Panc1 (cell line): ENCODE data around the gene GIMAP5.

Source experiments
- POLR2AphosphoS5 ChIP-seq: IDR thresholded peaks from 2 replicates; pipeline ENCODE4 v1.6.1; 2012; ENCODE audit warnings: mild to moderate bottlenecking, low read depth, low read length, moderate library complexity
- SIN3A ChIP-seq: IDR thresholded peaks from 2 replicates; pipeline ENCODE4 v1.6.1; 2012; ENCODE audit warnings: low read depth, mild to moderate bottlenecking, low read length, moderate library complexity, borderline replicate concordance; ENCODE audit not compliant: insufficient read depth
- TCF7L2 ChIP-seq: IDR thresholded peaks from 2 replicates; pipeline ENCODE4 v1.6.1; 2011; ENCODE audit warnings: mild to moderate bottlenecking, low read depth, low read length, inconsistent platforms
- TF ChIP-seq, protein P1 (sequence below): fragments of 450-650 bp; IDR thresholded peaks from 2 replicates; pipeline ENCODE4 v1.5.1; 2017; ENCODE audit warnings: mild to moderate bottlenecking
- TF ChIP-seq, protein P2 (sequence below), 2 experiments: IDR thresholded peaks; 2 replicates each; pipeline ENCODE4 v1.6.1; 2011 to 2012; ENCODE audit warnings: low read depth in 2 of 2, control low read depth in 1 of 2, low read length in 1 of 2, mild to moderate bottlenecking in 1 of 2, moderate library complexity in 1 of 2; ENCODE audit not compliant: insufficient read depth in 1 of 2

DNA sequence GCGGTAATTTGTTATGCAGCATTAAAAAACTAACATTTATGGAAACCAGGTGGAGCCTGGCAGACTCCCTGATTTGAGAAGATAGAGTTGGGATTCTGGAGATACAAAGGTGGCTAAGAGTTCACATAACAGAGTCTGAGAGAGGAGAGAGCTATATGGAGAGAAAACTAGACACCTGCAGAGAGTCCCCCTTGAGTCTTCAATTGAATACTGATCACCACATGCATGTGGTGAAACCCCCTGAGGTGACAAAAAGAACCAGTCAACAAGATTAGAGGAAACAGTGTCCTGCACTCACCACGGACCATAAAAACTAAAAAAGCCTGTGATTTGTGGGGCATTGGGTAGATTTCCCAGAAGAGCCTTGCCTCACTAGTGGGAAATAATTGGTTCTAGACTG, 41.6 kb upstream of the GIMAP5 start:
- TF ChIP-seq, protein P1, sequence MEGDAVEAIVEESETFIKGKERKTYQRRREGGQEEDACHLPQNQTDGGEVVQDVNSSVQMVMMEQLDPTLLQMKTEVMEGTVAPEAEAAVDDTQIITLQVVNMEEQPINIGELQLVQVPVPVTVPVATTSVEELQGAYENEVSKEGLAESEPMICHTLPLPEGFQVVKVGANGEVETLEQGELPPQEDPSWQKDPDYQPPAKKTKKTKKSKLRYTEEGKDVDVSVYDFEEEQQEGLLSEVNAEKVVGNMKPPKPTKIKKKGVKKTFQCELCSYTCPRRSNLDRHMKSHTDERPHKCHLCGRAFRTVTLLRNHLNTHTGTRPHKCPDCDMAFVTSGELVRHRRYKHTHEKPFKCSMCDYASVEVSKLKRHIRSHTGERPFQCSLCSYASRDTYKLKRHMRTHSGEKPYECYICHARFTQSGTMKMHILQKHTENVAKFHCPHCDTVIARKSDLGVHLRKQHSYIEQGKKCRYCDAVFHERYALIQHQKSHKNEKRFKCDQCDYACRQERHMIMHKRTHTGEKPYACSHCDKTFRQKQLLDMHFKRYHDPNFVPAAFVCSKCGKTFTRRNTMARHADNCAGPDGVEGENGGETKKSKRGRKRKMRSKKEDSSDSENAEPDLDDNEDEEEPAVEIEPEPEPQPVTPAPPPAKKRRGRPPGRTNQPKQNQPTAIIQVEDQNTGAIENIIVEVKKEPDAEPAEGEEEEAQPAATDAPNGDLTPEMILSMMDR, result no peak
- TF ChIP-seq, protein P2, sequence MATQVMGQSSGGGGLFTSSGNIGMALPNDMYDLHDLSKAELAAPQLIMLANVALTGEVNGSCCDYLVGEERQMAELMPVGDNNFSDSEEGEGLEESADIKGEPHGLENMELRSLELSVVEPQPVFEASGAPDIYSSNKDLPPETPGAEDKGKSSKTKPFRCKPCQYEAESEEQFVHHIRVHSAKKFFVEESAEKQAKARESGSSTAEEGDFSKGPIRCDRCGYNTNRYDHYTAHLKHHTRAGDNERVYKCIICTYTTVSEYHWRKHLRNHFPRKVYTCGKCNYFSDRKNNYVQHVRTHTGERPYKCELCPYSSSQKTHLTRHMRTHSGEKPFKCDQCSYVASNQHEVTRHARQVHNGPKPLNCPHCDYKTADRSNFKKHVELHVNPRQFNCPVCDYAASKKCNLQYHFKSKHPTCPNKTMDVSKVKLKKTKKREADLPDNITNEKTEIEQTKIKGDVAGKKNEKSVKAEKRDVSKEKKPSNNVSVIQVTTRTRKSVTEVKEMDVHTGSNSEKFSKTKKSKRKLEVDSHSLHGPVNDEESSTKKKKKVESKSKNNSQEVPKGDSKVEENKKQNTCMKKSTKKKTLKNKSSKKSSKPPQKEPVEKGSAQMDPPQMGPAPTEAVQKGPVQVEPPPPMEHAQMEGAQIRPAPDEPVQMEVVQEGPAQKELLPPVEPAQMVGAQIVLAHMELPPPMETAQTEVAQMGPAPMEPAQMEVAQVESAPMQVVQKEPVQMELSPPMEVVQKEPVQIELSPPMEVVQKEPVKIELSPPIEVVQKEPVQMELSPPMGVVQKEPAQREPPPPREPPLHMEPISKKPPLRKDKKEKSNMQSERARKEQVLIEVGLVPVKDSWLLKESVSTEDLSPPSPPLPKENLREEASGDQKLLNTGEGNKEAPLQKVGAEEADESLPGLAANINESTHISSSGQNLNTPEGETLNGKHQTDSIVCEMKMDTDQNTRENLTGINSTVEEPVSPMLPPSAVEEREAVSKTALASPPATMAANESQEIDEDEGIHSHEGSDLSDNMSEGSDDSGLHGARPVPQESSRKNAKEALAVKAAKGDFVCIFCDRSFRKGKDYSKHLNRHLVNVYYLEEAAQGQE (IDR thresholded peaks at IDR 0.05; ENCODE audit: insufficient read depth in 1 of 2, low read depth in 2 of 2, low read length in 1 of 2), result no peak
- TF ChIP-seq POLR2AphosphoS5 (no peak), SIN3A (no peak), TCF7L2 (no peak)
